Transverse colon (tissue), 4 donors: ENCODE data around the gene PID1.

Experiments used
- CTCF ChIP-seq, 5 experiments: fragments of 200-600 bp in 3 of 5; fragments of 450-650 bp in 2 of 5; sonication (generic) in 3 of 5; IDR thresholded peaks; 1 replicate in 2 of 5; 2 replicates in 3 of 5; pipeline ENCODE4 v1.5.1; 2016 to 2017; ENCODE audit warnings: antibody characterized with exemption in 5 of 5, inconsistent platforms in 3 of 5, mild to moderate bottlenecking in 2 of 5, moderate library complexity in 1 of 5
- EP300 ChIP-seq: sonication (generic); formaldehyde crosslinking; IDR thresholded peaks from one replicate; pipeline ENCODE4 v1.6.1; 2017; ENCODE audit warnings: antibody characterized with exemption, low read depth
- POLR2AphosphoS5 ChIP-seq, 3 donors: sonication (generic); formaldehyde crosslinking; IDR thresholded peaks; one replicate each; pipeline ENCODE4 v1.6.1; 2016; ENCODE audit warnings: antibody characterized with exemption in 3 of 3

GRCh38 chr2:229313591-229313990 lies 42.5 kb upstream of the PID1 start:
- no peak for TF ChIP-seq POLR2AphosphoS5 (IDR thresholded peaks at IDR 0.05)
- TF ChIP-seq EP300, result no peak
- no peak for TF ChIP-seq CTCF (IDR thresholded peaks at IDR 0.05)
